Dendritic cell treated with granulocyte-macrophage colony-stimulating factor and Interleukin-4, amounts not matched to agents 40 ng/mL and 50 ng/mL, for 4 days (primary cell): Measurements from ENCODE around the gene NLRP3.
"Not testable (repeated sequence)": the region's sequence is repeated elsewhere in the genome, so short reads cannot be mapped to it uniquely, and the experiment has no call there.

Experiments
- H3K27ac Mint-ChIP-seq: one replicate; pipeline ENCODE4 v1.8.0; 2022; ENCODE audit warnings: mild to moderate bottlenecking, mixed read lengths
- H3K27me3 Mint-ChIP-seq: one replicate; pipeline ENCODE4 v1.8.0; 2022; ENCODE audit warnings: mild to moderate bottlenecking, mixed read lengths
- H3K36me3 Mint-ChIP-seq: one replicate; pipeline ENCODE4 v1.8.0; 2022; ENCODE audit warnings: low read depth, mixed read lengths
- H3K4me1 Mint-ChIP-seq: one replicate; pipeline ENCODE4 v1.8.0; 2022; ENCODE audit warnings: low read depth, mixed read lengths
- H3K4me3 Mint-ChIP-seq: one replicate; pipeline ENCODE4 v1.8.0; 2022; ENCODE audit warnings: mild to moderate bottlenecking, moderate library complexity, mixed read lengths
- H3K9me3 Mint-ChIP-seq: one replicate; pipeline ENCODE4 v1.8.0; 2022; ENCODE audit warnings: mixed read lengths
- intact Hi-C: fragments of 100-400 bp; cut with micrococcal nuclease; formaldehyde crosslinking; loops from one replicate; pipeline ENCODE4 v1.15.0; 2022

The NLRP3 gene

DNA sequence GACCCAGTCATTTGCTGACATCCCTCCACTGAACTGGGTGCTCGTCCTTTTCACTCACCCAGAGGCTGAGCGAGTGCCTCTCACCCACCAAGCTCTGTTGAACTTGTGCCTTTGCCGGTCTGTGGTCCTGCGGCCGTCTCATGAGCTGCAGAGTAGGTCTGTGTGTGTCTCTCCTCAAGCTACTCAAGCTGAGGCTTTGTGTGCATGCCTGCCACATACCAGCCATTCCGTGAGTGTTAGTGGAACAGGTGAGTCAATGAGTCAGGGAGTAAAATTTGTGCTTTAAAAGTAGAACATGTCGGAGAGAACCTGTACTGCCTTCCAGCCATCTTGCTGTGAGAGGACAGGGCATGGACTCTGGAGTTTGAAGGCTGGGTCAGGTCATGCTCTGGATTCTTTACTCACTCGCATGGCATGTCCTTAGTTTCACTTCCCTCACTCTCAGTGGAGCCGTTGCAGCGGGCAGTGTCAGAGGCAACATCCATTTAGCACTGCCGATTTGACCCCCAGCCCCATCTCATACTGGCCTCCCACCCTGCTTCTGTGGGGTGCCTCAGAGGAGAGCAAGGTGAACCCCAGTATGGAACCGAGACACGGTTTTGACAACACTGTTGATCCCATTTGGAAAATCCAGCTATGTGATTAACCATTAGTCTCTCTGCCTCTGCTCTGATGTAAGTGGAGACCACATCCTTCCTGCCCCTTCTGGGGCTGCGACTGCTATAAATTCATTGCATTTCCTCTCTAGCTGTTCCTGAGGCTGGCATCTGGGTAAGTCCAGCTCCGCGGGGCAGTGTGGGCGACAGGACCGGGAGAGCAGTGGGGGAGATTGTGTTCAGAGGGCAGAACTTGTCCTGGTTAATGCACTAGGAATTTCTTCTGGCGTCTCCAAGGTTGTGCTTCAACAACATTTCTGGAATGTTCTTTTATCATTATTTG, at the start of gene NLRP3:
Gene NLRP3 (plus strand): TSS at position 751 of the 939 bp plus-strand sequence. CDS start 2,628 bp downstream, outside the sequence.
- Mint-ChIP-seq H3K27ac (peak within 1 kb of the TSS; percentile 87), H3K4me1 (peaks cover 70% of the 10 kb centered on the region), H3K4me3 (peak within 1 kb of the TSS; percentile 87), H3K36me3 (peaks cover 35% of the 10 kb centered on the region), H3K9me3 (no peaks in the 10 kb centered on the region), H3K27me3 (no peaks in the 10 kb centered on the region)
- intact Hi-C loops = loop anchor here (5.0 kb wide), 1 partner anchor 43 kb away; no protein-coding TSS in a partner anchor

DNA sequence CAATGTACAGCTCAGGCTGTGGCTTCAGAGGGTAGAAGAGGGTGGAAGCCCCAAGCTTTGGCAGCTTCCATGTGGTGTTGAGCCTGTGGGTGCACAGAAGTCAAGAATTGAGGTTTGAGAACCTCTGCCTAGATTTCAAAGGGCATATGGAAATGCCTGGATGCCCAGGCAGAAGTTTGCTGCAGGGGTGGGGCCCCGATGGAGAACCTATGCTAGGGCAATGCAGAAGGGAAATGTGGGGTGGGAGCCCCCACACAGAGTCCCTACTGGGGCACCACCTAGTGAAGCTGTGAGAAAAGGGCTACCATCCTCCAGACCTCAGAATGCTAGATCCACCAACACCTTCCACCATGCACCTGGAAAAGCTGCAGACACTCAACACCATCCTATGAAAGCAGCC, 49.6 kb upstream of the NLRP3 start:
- Mint-ChIP-seq H3K9me3 (peaks cover 28% of the 10 kb centered on the region), H3K4me1 (peaks cover 13% of the 10 kb centered on the region)
- intact Hi-C loops, H3K27ac Mint-ChIP-seq, H3K27me3 Mint-ChIP-seq, H3K36me3 Mint-ChIP-seq, H3K4me3 Mint-ChIP-seq: not testable (repeated sequence)

- Mint-ChIP-seq H3K4me3 (no peak overlapping the region), H3K9me3 (peaks cover 28% of the 10 kb centered on the region), H3K4me1 (peaks cover 10% of the 10 kb centered on the region), H3K36me3 (peaks cover 8% of the 10 kb centered on the region), H3K27ac (no peak overlapping the region), H3K27me3 (peaks cover 10% of the 10 kb centered on the region)
- intact Hi-C loops = no loop called here
Observed at GRCh38 chr1:247366926-247367645, 48.9 kb upstream of the NLRP3 start.

GRCh38 chr1:247367786-247368422, 48.1 kb upstream of the NLRP3 start:
- Mint-ChIP-seq H3K4me3 (no peak overlapping the region), H3K27ac (no peak overlapping the region), H3K36me3 (peaks cover 8% of the 10 kb centered on the region), H3K4me1 (peaks cover 10% of the 10 kb centered on the region), H3K9me3 (peaks cover 28% of the 10 kb centered on the region), H3K27me3 (peaks cover 10% of the 10 kb centered on the region)
- intact Hi-C loops = no loop called here

DNA sequence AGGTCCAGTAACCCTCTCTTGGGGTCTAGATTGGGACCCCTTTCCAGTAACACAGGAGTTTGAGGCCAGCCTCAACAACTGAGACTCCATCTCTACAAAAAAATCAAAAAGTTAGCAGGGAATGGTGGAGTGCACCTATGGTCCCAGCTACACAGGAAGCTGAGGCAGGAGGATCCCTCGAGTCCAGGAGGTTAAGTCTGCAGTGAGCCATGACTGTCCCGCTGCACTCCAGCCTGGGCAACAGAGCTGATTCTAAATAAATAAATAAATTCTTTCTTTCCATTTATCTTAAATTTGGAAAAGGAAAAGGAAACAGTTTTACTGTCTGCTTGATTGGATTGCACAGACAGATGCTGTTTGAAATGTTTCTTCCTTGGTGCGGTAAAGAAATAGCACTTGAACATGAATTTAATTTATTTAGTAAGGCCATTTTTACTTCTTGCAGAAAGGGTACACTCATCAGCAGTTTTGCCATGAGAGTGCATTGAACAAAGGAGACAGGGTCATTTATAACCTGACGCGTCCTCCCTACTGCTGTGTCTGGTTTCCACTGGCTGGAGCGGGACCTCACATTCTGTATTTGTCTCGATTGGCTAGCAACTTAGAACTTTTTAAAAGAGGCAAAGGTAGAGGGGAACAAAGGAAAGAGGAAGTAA, 47.4 kb upstream of the NLRP3 start:
- H3K27ac Mint-ChIP-seq = no peak overlapping the region
- peaks cover 6% of the 10 kb centered on the region for H3K27me3 Mint-ChIP-seq
- peaks cover 10% of the 10 kb centered on the region for H3K4me1 Mint-ChIP-seq
- peaks cover 28% of the 10 kb centered on the region for H3K9me3 Mint-ChIP-seq
- intact Hi-C loops = no loop called here
- peaks cover 8% of the 10 kb centered on the region for H3K36me3 Mint-ChIP-seq
- no peak overlapping the region for H3K4me3 Mint-ChIP-seq

GRCh38 chr1:247370786-247371732, 44.9 kb upstream of the NLRP3 start:
- Mint-ChIP-seq H3K27ac (no peak overlapping the region), H3K9me3 (peaks cover 15% of the 10 kb centered on the region), H3K27me3 (no peaks in the 10 kb centered on the region), H3K36me3 (peaks cover 3% of the 10 kb centered on the region), H3K4me1 (peaks cover 27% of the 10 kb centered on the region), H3K4me3 (no peak overlapping the region)
- intact Hi-C loops = loop anchor here (5.0 kb wide), 2 partner anchors 46 to 201 kb away; partner anchors contain the start of gene NLRP3

- peaks cover 7% of the 10 kb centered on the region for H3K9me3 Mint-ChIP-seq
- intact Hi-C loops = loop anchor here (1.0 to 5.0 kb wide), 3 partner anchors 45 to 200 kb away; partner anchors contain the start of gene NLRP3
- no peaks in the 10 kb centered on the region for H3K27me3 Mint-ChIP-seq
- H3K36me3 Mint-ChIP-seq = no peaks in the 10 kb centered on the region
- H3K27ac Mint-ChIP-seq = no peak overlapping the region
- H3K4me1 Mint-ChIP-seq = peaks cover 27% of the 10 kb centered on the region
- H3K4me3 Mint-ChIP-seq = no peak overlapping the region
Observed at GRCh38 chr1:247371801-247372259, 44.1 kb upstream of the NLRP3 start.

DNA sequence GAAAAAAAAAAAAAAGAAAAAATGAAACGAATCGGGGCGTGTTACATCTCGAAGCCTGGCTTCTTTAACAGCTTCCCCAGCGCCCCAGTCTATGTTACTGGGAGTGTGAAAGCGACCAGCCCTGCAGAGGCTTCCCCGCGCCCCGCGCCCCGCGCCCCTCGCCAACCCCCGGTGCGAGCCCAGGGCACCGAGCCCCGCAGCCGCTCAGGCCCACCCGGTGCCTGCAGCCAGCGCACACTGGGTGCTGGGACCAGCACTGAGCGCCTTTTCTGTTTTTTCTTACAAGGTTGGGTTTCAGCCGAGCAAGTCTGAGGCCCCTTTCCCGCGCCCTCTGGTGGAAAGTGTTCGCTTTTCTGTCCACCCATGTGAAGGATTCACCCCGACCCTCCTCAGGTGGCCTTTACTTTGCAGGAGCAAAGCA, 42.2 kb upstream of the NLRP3 start:
- intact Hi-C loops = loop anchor here (5.0 kb wide), 2 partner anchors 44 to 199 kb away; partner anchors contain the start of gene NLRP3
- peaks cover 21% of the 10 kb centered on the region for H3K4me1 Mint-ChIP-seq
- H3K36me3 Mint-ChIP-seq = no peaks in the 10 kb centered on the region
- H3K4me3 Mint-ChIP-seq = peak overlapping the region; percentile 45
- H3K27me3 Mint-ChIP-seq = no peaks in the 10 kb centered on the region
- H3K9me3 Mint-ChIP-seq = no peaks in the 10 kb centered on the region
- peak overlapping the region; percentile 52 for H3K27ac Mint-ChIP-seq

DNA sequence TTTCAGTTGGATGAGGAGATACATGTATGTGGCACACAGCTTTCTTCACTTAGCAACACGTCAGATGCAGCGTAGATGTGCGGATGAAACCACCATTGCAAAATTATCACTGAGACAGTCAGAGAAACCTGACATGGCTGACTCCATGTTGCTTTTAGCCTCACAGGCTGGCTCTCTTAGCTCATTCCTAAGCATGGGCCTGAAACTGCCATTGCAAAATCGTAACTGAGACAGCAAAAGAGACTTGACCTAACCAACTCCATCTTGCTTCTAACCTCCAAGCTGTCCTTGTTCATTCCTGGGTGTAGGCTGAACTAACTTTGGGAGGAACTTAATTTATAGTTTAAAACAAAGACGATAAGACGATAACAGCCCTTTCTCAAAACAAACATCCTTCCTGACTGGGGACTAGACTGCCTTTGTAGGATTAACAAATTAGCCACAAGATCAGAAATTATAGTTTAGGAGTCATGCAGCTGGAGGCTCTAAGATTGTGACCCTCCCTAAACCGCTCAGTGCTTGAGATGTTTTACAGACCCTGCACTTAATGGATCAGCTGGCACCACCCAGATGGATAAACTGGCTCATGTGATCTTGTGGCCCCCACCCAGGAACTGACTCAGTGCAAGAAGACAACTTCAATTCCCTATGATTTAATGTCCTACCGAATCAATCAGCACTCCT, 41.2 kb upstream of the NLRP3 start:
- peaks cover 17% of the 10 kb centered on the region for H3K4me1 Mint-ChIP-seq
- H3K9me3 Mint-ChIP-seq = not testable (repeated sequence)

DNA sequence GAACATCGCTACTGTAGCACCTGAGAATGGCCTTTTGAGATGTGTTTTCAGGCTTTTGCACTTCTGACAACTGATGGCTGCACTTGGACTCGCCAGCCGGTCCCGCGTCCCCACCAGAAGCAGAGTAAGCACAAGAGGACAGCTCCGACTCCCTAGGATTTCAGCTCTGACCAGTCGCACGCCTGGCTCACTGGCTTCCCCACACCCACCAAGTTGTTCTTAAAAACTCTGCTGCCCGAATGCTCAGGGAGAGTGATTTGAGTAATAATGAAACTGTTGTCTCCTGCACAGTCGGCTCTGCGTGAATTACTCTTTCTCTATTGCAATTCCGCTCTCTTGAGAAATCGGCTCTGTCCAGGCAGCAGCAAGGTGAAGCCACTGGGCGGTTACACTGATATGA, 40.2 kb upstream of the NLRP3 start:
- no peaks in the 10 kb centered on the region for H3K36me3 Mint-ChIP-seq
- intact Hi-C loops = no loop called here
- H3K27me3 Mint-ChIP-seq = no peaks in the 10 kb centered on the region
- peaks cover 9% of the 10 kb centered on the region for H3K9me3 Mint-ChIP-seq
- H3K27ac Mint-ChIP-seq = no peak overlapping the region
- peaks cover 17% of the 10 kb centered on the region for H3K4me1 Mint-ChIP-seq
- no peak overlapping the region for H3K4me3 Mint-ChIP-seq

More for the DNA sequence above, 41.2 kb upstream of the NLRP3 start:
- not testable (repeated sequence) for H3K27ac Mint-ChIP-seq, H3K4me3 Mint-ChIP-seq, H3K36me3 Mint-ChIP-seq, H3K27me3 Mint-ChIP-seq
- intact Hi-C loops = loop anchor here (5.0 kb wide), 2 partner anchors 43 to 198 kb away; partner anchors contain the start of gene NLRP3

DNA sequence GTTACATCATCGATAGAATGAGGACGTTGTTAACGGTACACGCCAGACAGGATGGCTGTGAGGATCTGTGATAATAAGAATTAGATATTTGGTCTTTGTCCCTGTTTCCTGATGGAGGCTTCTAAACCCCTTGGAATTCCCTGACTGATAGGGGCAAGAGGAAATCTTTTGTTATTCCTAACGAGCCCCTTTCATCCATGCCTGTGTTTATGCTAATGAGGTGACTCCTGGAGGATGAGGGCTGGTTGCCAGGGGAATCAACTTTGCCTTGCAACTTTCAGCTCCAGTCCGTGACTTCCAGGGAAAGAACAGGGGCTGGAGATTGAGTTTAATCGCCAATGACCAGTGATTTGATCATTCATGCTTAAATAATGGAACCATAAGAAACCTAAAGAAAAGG, 39.3 kb upstream of the NLRP3 start:
- Mint-ChIP-seq H3K9me3 (peaks cover 9% of the 10 kb centered on the region), H3K4me3 (no peak overlapping the region), H3K27ac (no peak overlapping the region), H3K36me3 (no peaks in the 10 kb centered on the region), H3K27me3 (no peaks in the 10 kb centered on the region), H3K4me1 (peaks cover 20% of the 10 kb centered on the region)
- intact Hi-C loops = no loop called here

DNA sequence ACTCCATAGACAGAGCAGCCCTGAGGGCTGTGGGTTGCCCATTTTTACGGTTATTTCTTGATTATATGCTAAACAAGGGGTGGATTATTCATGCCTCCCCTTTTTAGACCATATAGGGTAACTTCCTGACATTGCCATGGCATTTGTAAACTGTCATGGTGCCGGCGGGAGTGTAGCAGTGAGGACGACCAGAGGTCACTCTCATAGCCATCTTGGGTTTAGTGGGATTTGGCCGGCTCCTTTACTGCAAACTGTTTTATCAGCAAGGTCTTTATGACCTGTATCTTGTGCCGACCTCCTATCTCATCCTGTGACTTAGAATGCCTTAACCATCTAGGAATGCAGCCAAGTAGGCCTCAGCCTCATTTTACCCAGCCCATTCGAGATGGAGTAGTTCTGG, 38.3 kb upstream of the NLRP3 start:
- H3K36me3 Mint-ChIP-seq, H3K27me3 Mint-ChIP-seq, H3K9me3 Mint-ChIP-seq, H3K4me3 Mint-ChIP-seq, intact Hi-C loops, H3K27ac Mint-ChIP-seq: not testable (repeated sequence)
- peaks cover 22% of the 10 kb centered on the region for H3K4me1 Mint-ChIP-seq
